Gastroesophageal sphincter (tissue), 4 donors: ENCODE results near the gene ATP13A2. TPM values are rescaled to one million over a fixed set of nuclear protein-coding genes. Genes with fewer than 3 reads are reported as not detected.

Source experiments
- ATAC-seq: fragments of 150-250 bp; one replicate; pipeline ENCODE4 v1.9.1; 2016; ENCODE audit warnings: mild to moderate bottlenecking, moderate library complexity
- H3K27ac ChIP-seq, 4 donors: fragments of 200-600 bp; sonication (generic) in 3 of 4; 1 replicate in 3 of 4; 2 replicates in 1 of 4; pipeline ENCODE4 v1.5.1; 2016 to 2019
- H3K27me3 ChIP-seq: fragments of 200-600 bp; sonication (generic); one replicate; pipeline ENCODE4 v1.5.1; 2019
- H3K36me3 ChIP-seq, 2 donors: fragments of 200-600 bp; sonication (generic); one replicate each; pipeline ENCODE4 v1.5.1; 2019; ENCODE audit warnings: control low read depth in 1 of 2
- H3K4me1 ChIP-seq, 3 donors: fragments of 200-600 bp; sonication (generic); 1 replicate in 2 of 3; 2 replicates in 1 of 3; pipeline ENCODE4 v1.5.1; 2016 to 2019; ENCODE audit warnings: control low read depth in 2 of 3
- H3K4me3 ChIP-seq, 2 donors: fragments of 200-600 bp; sonication (generic); one replicate each; pipeline ENCODE4 v1.5.1; 2019; ENCODE audit warnings: mild to moderate bottlenecking in 1 of 2, moderate library complexity in 1 of 2
- H3K9me3 ChIP-seq, 3 donors: fragments of 200-600 bp; sonication (generic); one replicate each; pipeline ENCODE4 v1.5.1; 2017 to 2019; ENCODE audit warnings: control low read depth in 2 of 3
- CTCF ChIP-seq, 4 experiments: fragments of 200-600 bp in 2 of 4; fragments of 450-650 bp in 2 of 4; sonication (generic) in 1 of 4; IDR thresholded peaks; one replicate each; pipeline ENCODE4 v1.5.1; 2017 to 2019; ENCODE audit warnings: antibody characterized with exemption in 4 of 4, mild to moderate bottlenecking in 2 of 4, moderate library complexity in 2 of 4
- EP300 ChIP-seq: sonication (generic); formaldehyde crosslinking; IDR thresholded peaks from one replicate; pipeline ENCODE4 v1.6.1; 2017; ENCODE audit warnings: antibody characterized with exemption, mild to moderate bottlenecking
- POLR2A ChIP-seq, 2 donors: fragments of 450-650 bp; IDR thresholded peaks; one replicate each; pipeline ENCODE4 v1.6.1; 2017; ENCODE audit warnings: antibody characterized with exemption in 2 of 2, mild to moderate bottlenecking in 2 of 2, moderate library complexity in 1 of 2
- POLR2AphosphoS5 ChIP-seq: sonication (generic); formaldehyde crosslinking; IDR thresholded peaks from one replicate; pipeline ENCODE4 v1.6.1; 2017; ENCODE audit warnings: antibody characterized with exemption
- WGBS, 2 donors: methylation state at CpG; one replicate each; pipeline ENCODE4 v1.1.5; 2018; ENCODE audit warnings: low coverage in 1 of 2; 5-methylcytosine and 5-hydroxymethylcytosine counted together
- total RNA-seq, 4 donors: library from RNA; depleted of rRNA; stranded (reverse); fragments of >200 nt; gene quantifications; one replicate each; pipeline ENCODE4 v1.1.0, GENCODE V29; 2016

ATP13A2 gene
- total RNA-seq, 4 donors from 2014 or later: 19.1 to 29.2 (median 20.1) TPM

GRCh38 chr1:16988210-16988609 is 23.5 kb downstream of the ATP13A2 start:
- WGBS, 2 donors: 100% methylated on average over 2 of the region's 13 CpGs; no CpG with 5 or more reads in 1 of the 2 donors
- no peak for ATAC-seq
- H3K27ac ChIP-seq: no peak overlapping the region
- H3K4me3 ChIP-seq: no peak overlapping the region
- H3K9me3 ChIP-seq: no peaks in the 10 kb centered on the region
- TF ChIP-seq EP300 (no peak), CTCF (IDR thresholded peaks at IDR 0.05) (no peak)
- H3K36me3 ChIP-seq: peaks cover 0 to 85% of the 10 kb centered on the region in 2 donors
- H3K27me3 ChIP-seq: no peaks in the 10 kb centered on the region
- peaks cover 0 to 9% (median 0%) of the 10 kb centered on the region in 3 donors for H3K4me1 ChIP-seq

- peak in 1 of 4 experiments; percentile 18 for TF ChIP-seq CTCF (IDR thresholded peaks at IDR 0.05)
- no peak for TF ChIP-seq EP300
- H3K36me3 ChIP-seq: peaks cover 0 to 73% of the 10 kb centered on the region in 2 donors
- peaks cover 0 to 9% (median 0%) of the 10 kb centered on the region in 3 donors for H3K4me1 ChIP-seq
- H3K27ac ChIP-seq: no peak overlapping the region
- no peaks in the 10 kb centered on the region for H3K9me3 ChIP-seq
- no peak for ATAC-seq
- 80% methylated on average over 1 of the region's 16 CpGs; no CpG with 5 or more reads in 1 of the 2 donors for WGBS, 2 donors
- H3K4me3 ChIP-seq: no peak overlapping the region
- peaks cover 9% of the 10 kb centered on the region for H3K27me3 ChIP-seq
Measured at GRCh38 chr1:16986962-16987361, 24.8 kb downstream of the ATP13A2 start.

GRCh38 chr1:16986560-16986959 is 25.2 kb downstream of the ATP13A2 start:
- H3K27me3 ChIP-seq: peaks cover 11% of the 10 kb centered on the region
- TF ChIP-seq CTCF (IDR thresholded peaks at IDR 0.05) (no peak), EP300 (no peak), POLR2A (IDR thresholded peaks at IDR 0.05) (no peak), POLR2AphosphoS5 (no peak)
- H3K27ac ChIP-seq: no peak overlapping the region
- H3K9me3 ChIP-seq: no peaks in the 10 kb centered on the region
- H3K4me3 ChIP-seq: no peak overlapping the region
- WGBS, 2 donors: no CpG with 5 or more reads among the region's 23 CpGs
- peaks cover 0 to 9% (median 0%) of the 10 kb centered on the region in 3 donors for H3K4me1 ChIP-seq
- H3K36me3 ChIP-seq: peaks cover 0 to 69% of the 10 kb centered on the region in 2 donors
- no peak for ATAC-seq

GRCh38 chr1:16986113-16986512 is 25.6 kb downstream of the ATP13A2 start:
- H3K9me3 ChIP-seq: no peaks in the 10 kb centered on the region
- H3K36me3 ChIP-seq: peaks cover 0 to 64% of the 10 kb centered on the region in 2 donors
- H3K4me1 ChIP-seq: peaks cover 0 to 9% (median 0%) of the 10 kb centered on the region in 3 donors
- TF ChIP-seq CTCF (IDR thresholded peaks at IDR 0.05) (no peak), EP300 (no peak), POLR2A (IDR thresholded peaks at IDR 0.05) (no peak), POLR2AphosphoS5 (no peak)
- no peak overlapping the region for H3K4me3 ChIP-seq
- peaks cover 16% of the 10 kb centered on the region for H3K27me3 ChIP-seq
- 100% methylated on average over 1 of the region's 19 CpGs; no CpG with 5 or more reads in 1 of the 2 donors for WGBS, 2 donors
- H3K27ac ChIP-seq: no peak overlapping the region
- no peak for ATAC-seq

GRCh38 chr1:16984717-16985116 is 27.0 kb downstream of the ATP13A2 start:
- TF ChIP-seq CTCF (IDR thresholded peaks at IDR 0.05): no peak
- no peak for TF ChIP-seq EP300
- no peak for TF ChIP-seq POLR2A (IDR thresholded peaks at IDR 0.05)
- peak; percentile 53 for TF ChIP-seq POLR2AphosphoS5
- no peaks in the 10 kb centered on the region for H3K9me3 ChIP-seq
- H3K27ac ChIP-seq: peak overlapping the region in 3 of 4 donors; percentile 26 to 45 (median 36)
- ATAC-seq: peak; percentile 84
- no peak overlapping the region for H3K4me3 ChIP-seq
- peaks cover 0 to 22% (median 0%) of the 10 kb centered on the region in 3 donors for H3K4me1 ChIP-seq
- no CpG with 5 or more reads among the region's 7 CpGs for WGBS, 2 donors
- H3K36me3 ChIP-seq: peaks cover 0 to 50% of the 10 kb centered on the region in 2 donors
- peaks cover 30% of the 10 kb centered on the region for H3K27me3 ChIP-seq
